HEK293 (cell line): ENCODE measurements around the gene SAPCD1.

Source experiments
- CTCF ChIA-PET: fragments of 350-600 bp; formaldehyde crosslinking; extraction: SDS; loops from one replicate; lab custom pipeline; 2021; ENCODE audit warnings: antibody characterized with exemption; lab: Yijun Ruan, JAX
- POLR2A ChIA-PET: fragments of 300-600 bp; formaldehyde crosslinking; extraction: SDS; loops from one replicate; lab custom pipeline; 2020; ENCODE audit warnings: antibody characterized with exemption, inconsistent platforms; lab: Yijun Ruan, JAX
- H3K27ac ChIP-seq: fragments of 200-500 bp; sonication (Bioruptor generic); 2 replicates; pipeline ENCODE4 v1.5.1; 2014; ENCODE audit warnings: low read depth, low read length, control low read depth, inconsistent platforms; ENCODE audit errors: extremely low read depth
- H3K36me3 ChIP-seq, 2 experiments: fragments of 200-500 bp in 1 of 2; sonication (Bioruptor generic) in 1 of 2; 1 replicate in 1 of 2; 2 replicates in 1 of 2; pipeline ENCODE4 v1.5.1; 2014 to 2017; ENCODE audit warnings: inconsistent platforms in 2 of 2, low read length in 2 of 2; ENCODE audit not compliant: control insufficient read depth in 2 of 2, insufficient read depth in 1 of 2
- H3K4me1 ChIP-seq: fragments of 200-500 bp; sonication (Bioruptor generic); 2 replicates; pipeline ENCODE4 v1.5.1; 2014; ENCODE audit warnings: mild to moderate bottlenecking, low read length, inconsistent platforms; ENCODE audit not compliant: control insufficient read depth, insufficient read depth
- H3K4me3 ChIP-seq: 2 replicates; pipeline ENCODE4 v1.5.1; 2011; ENCODE audit warnings: low read depth, mild to moderate bottlenecking, control low read depth, low read length, moderate library complexity
- H3K9me3 ChIP-seq: fragments of 200-500 bp; sonication (Bioruptor generic); 2 replicates; pipeline ENCODE4 v1.5.1; 2014; ENCODE audit warnings: low read depth, low read length, inconsistent platforms; ENCODE audit not compliant: control insufficient read depth, insufficient read depth
- GLIS1 ChIP-seq: fragments of 450-650 bp; formaldehyde crosslinking; IDR thresholded peaks from 2 replicates; pipeline ENCODE4 v1.5.1; 2016; ENCODE audit warnings: missing biosample characterization, missing genetic modification characterization
- HOXA7 ChIP-seq: sonication (generic); formaldehyde crosslinking; IDR thresholded peaks from 2 replicates; pipeline ENCODE4 v1.8.1; 2022; ENCODE audit warnings: missing genetic modification reagents, borderline replicate concordance
- KLF10 ChIP-seq: fragments of 450-650 bp; IDR thresholded peaks from 2 replicates; pipeline ENCODE4 v1.5.1; 2018; ENCODE audit warnings: missing biosample characterization, mild to moderate bottlenecking, missing genetic modification characterization
- KLF16 ChIP-seq: fragments of 450-650 bp; formaldehyde crosslinking; IDR thresholded peaks from 2 replicates; pipeline ENCODE4 v1.5.1; 2017; ENCODE audit warnings: missing biosample characterization, missing genetic modification characterization
- KLF9 ChIP-seq: fragments of 450-650 bp; formaldehyde crosslinking; IDR thresholded peaks from 2 replicates; pipeline ENCODE4 v1.5.1; 2016; ENCODE audit warnings: missing biosample characterization, missing genetic modification characterization, low read depth
- OSR2 ChIP-seq: fragments of 450-650 bp; formaldehyde crosslinking; IDR thresholded peaks from 2 replicates; pipeline ENCODE4 v1.5.1; 2016; ENCODE audit warnings: missing biosample characterization, missing genetic modification characterization
- SETDB1 ChIP-seq: IDR thresholded peaks from one replicate; pipeline ENCODE4 v1.6.1; 2017; ENCODE audit warnings: mild to moderate bottlenecking, low read length, moderate library complexity, mixed read lengths; ENCODE audit not compliant: insufficient read length
- SP7 ChIP-seq: fragments of 450-650 bp; formaldehyde crosslinking; IDR thresholded peaks from 2 replicates; pipeline ENCODE4 v1.5.1; 2016; ENCODE audit warnings: missing biosample characterization, missing genetic modification characterization
- TCF7L2 ChIP-seq: IDR thresholded peaks from 2 replicates; pipeline ENCODE4 v1.6.1; 2011; ENCODE audit warnings: low read depth, mild to moderate bottlenecking, inconsistent platforms, low read length, moderate library complexity, borderline replicate concordance
- ZFHX2 ChIP-seq: fragments of 450-650 bp; formaldehyde crosslinking; conservative IDR thresholded peaks from 2 replicates; pipeline ENCODE4 v1.5.1; 2016; ENCODE audit warnings: missing biosample characterization, missing genetic modification characterization
- ZNF10 ChIP-seq: fragments of 450-650 bp; formaldehyde crosslinking; IDR thresholded peaks from 2 replicates; pipeline ENCODE4 v1.5.1; 2017; ENCODE audit warnings: missing biosample characterization, missing genetic modification characterization
- ZNF146 ChIP-seq: fragments of 450-650 bp; formaldehyde crosslinking; IDR thresholded peaks from 2 replicates; pipeline ENCODE4 v1.5.1; 2016; ENCODE audit warnings: missing biosample characterization, missing genetic modification characterization
- ZNF221 ChIP-seq: fragments of 450-650 bp; formaldehyde crosslinking; IDR thresholded peaks from 2 replicates; pipeline ENCODE4 v1.5.1; 2017; ENCODE audit warnings: missing biosample characterization, missing genetic modification characterization, borderline replicate concordance
- ZNF248 ChIP-seq: fragments of 450-650 bp; formaldehyde crosslinking; IDR thresholded peaks from 2 replicates; pipeline ENCODE4 v1.5.1; 2017; ENCODE audit warnings: missing biosample characterization, missing genetic modification characterization
- ZNF449 ChIP-seq: fragments of 450-650 bp; formaldehyde crosslinking; IDR thresholded peaks from 2 replicates; pipeline ENCODE4 v1.5.1; 2017; ENCODE audit warnings: missing biosample characterization, mild to moderate bottlenecking, missing genetic modification characterization, moderate library complexity
- ZNF658 ChIP-seq: fragments of 450-650 bp; formaldehyde crosslinking; IDR thresholded peaks from 2 replicates; pipeline ENCODE4; 2016; ENCODE audit warnings: missing biosample characterization, missing genetic modification characterization
- ZNF660 ChIP-seq: fragments of 450-650 bp; IDR thresholded peaks from 2 replicates; pipeline ENCODE4 v1.5.1; 2018; ENCODE audit warnings: missing biosample characterization, mild to moderate bottlenecking, missing genetic modification characterization
- ZNF670 ChIP-seq: fragments of 450-650 bp; formaldehyde crosslinking; IDR thresholded peaks from 2 replicates; pipeline ENCODE4 v1.5.1; 2016; ENCODE audit warnings: missing biosample characterization, missing genetic modification characterization, low read depth
- ZSCAN23 ChIP-seq: fragments of 450-650 bp; formaldehyde crosslinking; IDR thresholded peaks from 2 replicates; pipeline ENCODE4 v1.5.1; 2016; ENCODE audit warnings: missing biosample characterization, missing genetic modification characterization
- ZSCAN30 ChIP-seq: fragments of 450-650 bp; IDR thresholded peaks from 2 replicates; pipeline ENCODE4 v1.5.1; 2018; ENCODE audit warnings: missing biosample characterization, mild to moderate bottlenecking, missing genetic modification characterization, moderate library complexity
- ZSCAN4 ChIP-seq: fragments of 450-650 bp; formaldehyde crosslinking; IDR thresholded peaks from 2 replicates; pipeline ENCODE4 v1.5.1; 2017; ENCODE audit warnings: missing biosample characterization, missing genetic modification characterization
- TF ChIP-seq, protein P1 (sequence below): IDR thresholded peaks from 2 replicates; pipeline ENCODE4 v1.6.1; 2011; ENCODE audit warnings: mild to moderate bottlenecking, low read depth, low read length, borderline replicate concordance
- TF ChIP-seq, protein P2 (sequence below): fragments of 450-650 bp; formaldehyde crosslinking; IDR thresholded peaks from 2 replicates; pipeline ENCODE4 v1.5.1; 2016; ENCODE audit warnings: missing biosample characterization, missing genetic modification characterization
- TF ChIP-seq, protein P3 (sequence below): fragments of 450-650 bp; formaldehyde crosslinking; IDR thresholded peaks from 2 replicates; pipeline ENCODE4 v1.5.1; 2016; ENCODE audit warnings: missing biosample characterization, missing genetic modification characterization
- TF ChIP-seq, protein P4 (sequence below): fragments of 450-650 bp; formaldehyde crosslinking; IDR thresholded peaks from 2 replicates; pipeline ENCODE4 v1.5.1; 2016; ENCODE audit warnings: missing biosample characterization, missing genetic modification characterization
- TF ChIP-seq, protein P5 (sequence below): fragments of 450-650 bp; formaldehyde crosslinking; IDR thresholded peaks from 2 replicates; pipeline ENCODE4 v1.5.1; 2016; ENCODE audit warnings: missing biosample characterization, missing genetic modification characterization

The SAPCD1 gene

GRCh38 chr6:31729979-31730630 lies 32.4 kb upstream of the SAPCD1 start:
- Histone ChIP-seq H3K4me1 (peaks cover 7% of the 10 kb centered on the region), H3K36me3 (peaks cover 12 to 63% of the 10 kb centered on the region in 2 experiments; a peak in 2 of 3 replicates), H3K9me3 (no peaks in the 10 kb centered on the region), H3K4me3 (peak overlapping the region; percentile 74), H3K27ac (peak overlapping the region; percentile 67)
- POLR2A ChIA-PET, result interaction anchor here (0.6 to 4.7 kb wide), 33 partner anchors 9 to 1242 kb away, joined by 3 to 54 read pairs (median 5); partner anchors contain the start of genes ABHD16A, APOM, BAG6 and CSNK2B
- CTCF ChIA-PET, result interaction anchor here (0.7 to 3.6 kb wide), 19 partner anchors 9 to 229 kb away, joined by 3 to 28 read pairs (median 5); partner anchors contain the start of genes LY6G5C, MSH5, NEU1 and VARS1
- TF ChIP-seq ZNF10 (tag by site-specific recombination) (0 out of 2 replicates have a peak, but pooled peaks have one; percentile 29), OSR2 (tag by site-specific recombination) (no peak), KLF16 (peak; percentile 5; the same call in 1 of the 2 replicates), ZNF670 (tag by site-specific recombination) (no peak), ZNF146 (no peak), SETDB1 (no peak), ZNF658 (tag by site-specific recombination) (no peak), ZNF221 (tag by site-specific recombination) (no peak), KLF10 (tag by site-specific recombination) (no peak; the same call in 1 of the 2 replicates), ZSCAN23 (tag by site-specific recombination) (no peak), TCF7L2 (no peak), ZNF248 (no peak), SP7 (tag by site-specific recombination) (no peak), ZSCAN30 (tag by site-specific recombination) (no peak), GLIS1 (tag by site-specific recombination) (peak; percentile 89), HOXA7 (CRISPR knock-in tag) (no peak), ZNF660 (peak; percentile 52; the same call in 1 of the 2 replicates), ZSCAN4 (no peak), ZNF449 (peak; percentile 87), ZFHX2 (peak; percentile 80), KLF9 (tag by site-specific recombination) (0 out of 2 replicates have a peak, but pooled peaks have one; percentile 62)
- TF ChIP-seq, protein P1, sequence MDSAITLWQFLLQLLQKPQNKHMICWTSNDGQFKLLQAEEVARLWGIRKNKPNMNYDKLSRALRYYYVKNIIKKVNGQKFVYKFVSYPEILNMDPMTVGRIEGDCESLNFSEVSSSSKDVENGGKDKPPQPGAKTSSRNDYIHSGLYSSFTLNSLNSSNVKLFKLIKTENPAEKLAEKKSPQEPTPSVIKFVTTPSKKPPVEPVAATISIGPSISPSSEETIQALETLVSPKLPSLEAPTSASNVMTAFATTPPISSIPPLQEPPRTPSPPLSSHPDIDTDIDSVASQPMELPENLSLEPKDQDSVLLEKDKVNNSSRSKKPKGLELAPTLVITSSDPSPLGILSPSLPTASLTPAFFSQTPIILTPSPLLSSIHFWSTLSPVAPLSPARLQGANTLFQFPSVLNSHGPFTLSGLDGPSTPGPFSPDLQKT, result no peak
- TF ChIP-seq, protein P2, sequence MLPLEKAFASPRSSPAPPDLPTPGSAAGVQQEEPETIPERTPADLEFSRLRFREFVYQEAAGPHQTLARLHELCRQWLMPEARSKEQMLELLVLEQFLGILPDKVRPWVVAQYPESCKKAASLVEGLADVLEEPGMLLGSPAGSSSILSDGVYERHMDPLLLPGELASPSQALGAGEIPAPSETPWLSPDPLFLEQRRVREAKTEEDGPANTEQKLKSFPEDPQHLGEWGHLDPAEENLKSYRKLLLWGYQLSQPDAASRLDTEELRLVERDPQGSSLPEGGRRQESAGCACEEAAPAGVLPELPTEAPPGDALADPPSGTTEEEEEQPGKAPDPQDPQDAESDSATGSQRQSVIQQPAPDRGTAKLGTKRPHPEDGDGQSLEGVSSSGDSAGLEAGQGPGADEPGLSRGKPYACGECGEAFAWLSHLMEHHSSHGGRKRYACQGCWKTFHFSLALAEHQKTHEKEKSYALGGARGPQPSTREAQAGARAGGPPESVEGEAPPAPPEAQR, result no peak
- TF ChIP-seq, protein P3, sequence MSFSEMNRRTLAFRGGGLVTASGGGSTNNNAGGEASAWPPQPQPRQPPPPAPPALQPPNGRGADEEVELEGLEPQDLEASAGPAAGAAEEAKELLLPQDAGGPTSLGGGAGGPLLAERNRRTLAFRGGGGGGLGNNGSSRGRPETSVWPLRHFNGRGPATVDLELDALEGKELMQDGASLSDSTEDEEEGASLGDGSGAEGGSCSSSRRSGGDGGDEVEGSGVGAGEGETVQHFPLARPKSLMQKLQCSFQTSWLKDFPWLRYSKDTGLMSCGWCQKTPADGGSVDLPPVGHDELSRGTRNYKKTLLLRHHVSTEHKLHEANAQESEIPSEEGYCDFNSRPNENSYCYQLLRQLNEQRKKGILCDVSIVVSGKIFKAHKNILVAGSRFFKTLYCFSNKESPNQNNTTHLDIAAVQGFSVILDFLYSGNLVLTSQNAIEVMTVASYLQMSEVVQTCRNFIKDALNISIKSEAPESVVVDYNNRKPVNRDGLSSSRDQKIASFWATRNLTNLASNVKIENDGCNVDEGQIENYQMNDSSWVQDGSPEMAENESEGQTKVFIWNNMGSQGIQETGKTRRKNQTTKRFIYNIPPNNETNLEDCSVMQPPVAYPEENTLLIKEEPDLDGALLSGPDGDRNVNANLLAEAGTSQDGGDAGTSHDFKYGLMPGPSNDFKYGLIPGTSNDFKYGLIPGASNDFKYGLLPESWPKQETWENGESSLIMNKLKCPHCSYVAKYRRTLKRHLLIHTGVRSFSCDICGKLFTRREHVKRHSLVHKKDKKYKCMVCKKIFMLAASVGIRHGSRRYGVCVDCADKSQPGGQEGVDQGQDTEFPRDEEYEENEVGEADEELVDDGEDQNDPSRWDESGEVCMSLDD (tag by site-specific recombination), result peak; percentile 93
- TF ChIP-seq, protein P4, sequence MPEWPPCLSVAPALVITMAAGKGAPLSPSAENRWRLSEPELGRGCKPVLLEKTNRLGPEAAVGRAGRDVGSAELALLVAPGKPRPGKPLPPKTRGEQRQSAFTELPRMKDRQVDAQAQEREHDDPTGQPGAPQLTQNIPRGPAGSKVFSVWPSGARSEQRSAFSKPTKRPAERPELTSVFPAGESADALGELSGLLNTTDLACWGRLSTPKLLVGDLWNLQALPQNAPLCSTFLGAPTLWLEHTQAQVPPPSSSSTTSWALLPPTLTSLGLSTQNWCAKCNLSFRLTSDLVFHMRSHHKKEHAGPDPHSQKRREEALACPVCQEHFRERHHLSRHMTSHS (tag by site-specific recombination), result no peak
- TF ChIP-seq, protein P5, sequence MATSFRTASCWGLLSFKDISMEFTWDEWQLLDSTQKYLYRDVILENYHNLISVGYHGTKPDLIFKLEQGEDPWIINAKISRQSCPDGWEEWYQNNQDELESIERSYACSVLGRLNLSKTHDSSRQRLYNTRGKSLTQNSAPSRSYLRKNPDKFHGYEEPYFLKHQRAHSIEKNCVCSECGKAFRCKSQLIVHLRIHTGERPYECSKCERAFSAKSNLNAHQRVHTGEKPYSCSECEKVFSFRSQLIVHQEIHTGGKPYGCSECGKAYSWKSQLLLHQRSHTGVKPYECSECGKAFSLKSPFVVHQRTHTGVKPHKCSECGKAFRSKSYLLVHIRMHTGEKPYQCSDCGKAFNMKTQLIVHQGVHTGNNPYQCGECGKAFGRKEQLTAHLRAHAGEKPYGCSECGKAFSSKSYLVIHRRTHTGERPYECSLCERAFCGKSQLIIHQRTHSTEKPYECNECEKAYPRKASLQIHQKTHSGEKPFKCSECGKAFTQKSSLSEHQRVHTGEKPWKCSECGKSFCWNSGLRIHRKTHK (tag by site-specific recombination), result no peak
